Measurements from ENCODE around the gene DNAJC16.
"Not testable (repeated sequence)": the region's sequence is repeated elsewhere in the genome, so short reads cannot be mapped to it uniquely, and the experiment has no call there.

Gene DNAJC16

DNA sequence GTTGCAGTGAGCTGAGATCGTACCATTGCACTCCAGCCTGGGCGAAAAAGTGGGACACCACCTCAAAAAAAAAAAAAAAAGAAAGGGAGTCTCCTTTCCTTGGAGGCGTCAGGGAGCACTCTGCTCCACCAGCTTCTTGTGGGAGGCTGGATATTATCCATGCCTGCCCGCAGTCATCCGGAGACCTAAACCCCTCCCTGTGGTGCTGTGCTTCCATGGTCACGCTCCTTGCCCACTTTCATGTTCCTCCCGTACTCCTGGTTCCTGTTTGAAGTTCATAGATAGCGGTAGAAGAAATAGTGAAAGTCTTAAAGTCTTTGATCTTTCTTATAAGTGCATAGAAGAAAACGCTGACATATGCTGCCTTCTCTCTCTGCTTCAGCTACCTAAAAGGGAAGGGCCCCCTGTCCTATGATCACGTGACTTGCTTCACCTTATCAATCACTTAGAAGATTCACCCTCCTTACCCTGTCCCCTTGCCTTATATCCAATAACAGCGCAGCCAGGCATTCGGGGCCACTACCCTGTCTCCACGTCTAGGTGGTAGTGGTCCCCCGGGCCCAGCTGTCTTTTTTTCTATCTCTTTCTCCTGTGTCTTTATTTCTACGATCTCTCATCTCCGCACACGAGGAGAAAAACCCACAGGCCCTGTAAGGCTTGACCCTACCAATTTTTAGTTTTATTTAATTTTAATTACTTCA, 5.3 kb upstream of the DNAJC16 start:
- ATAC-seq, H3K27me3 Mint-ChIP-seq, H3K9me3 Mint-ChIP-seq, H3K4me3 Mint-ChIP-seq, H3K27ac Mint-ChIP-seq: not testable (repeated sequence)
- Mint-ChIP-seq H3K4me1 (peaks cover 50% of the 10 kb centered on the region), H3K36me3 (peaks cover 29% of the 10 kb centered on the region)

DNA sequence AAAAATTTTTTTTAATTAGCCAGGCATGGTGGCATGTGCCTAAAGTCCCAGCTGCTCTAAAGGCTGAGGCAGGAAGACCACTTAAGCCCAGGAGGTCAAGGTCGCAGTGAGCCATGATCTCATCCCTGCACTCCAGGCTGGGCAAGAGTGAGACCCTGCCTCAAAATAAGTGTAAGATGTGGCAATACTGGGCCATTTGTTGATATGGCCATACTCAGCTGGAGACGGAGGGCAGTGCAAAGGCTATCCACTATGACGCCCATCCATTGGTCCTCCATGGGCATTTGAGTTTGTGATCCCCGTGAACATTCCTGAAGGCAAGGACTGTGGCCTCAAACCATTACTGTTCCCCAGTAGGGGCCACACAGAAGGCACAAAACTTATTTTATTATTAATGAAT, 4.1 kb upstream of the DNAJC16 start:
- Mint-ChIP-seq H3K4me3 (no peak overlapping the region), H3K4me1 (peaks cover 46% of the 10 kb centered on the region), H3K36me3 (peaks cover 17% of the 10 kb centered on the region), H3K9me3 (no peaks in the 10 kb centered on the region), H3K27me3 (no peaks in the 10 kb centered on the region), H3K27ac (no peak overlapping the region)
- no peak for ATAC-seq

GRCh38 chr1:15523104-15524020, 3.3 kb upstream of the DNAJC16 start:
- ATAC-seq = no peak
- H3K4me1 Mint-ChIP-seq = peaks cover 53% of the 10 kb centered on the region

DNA sequence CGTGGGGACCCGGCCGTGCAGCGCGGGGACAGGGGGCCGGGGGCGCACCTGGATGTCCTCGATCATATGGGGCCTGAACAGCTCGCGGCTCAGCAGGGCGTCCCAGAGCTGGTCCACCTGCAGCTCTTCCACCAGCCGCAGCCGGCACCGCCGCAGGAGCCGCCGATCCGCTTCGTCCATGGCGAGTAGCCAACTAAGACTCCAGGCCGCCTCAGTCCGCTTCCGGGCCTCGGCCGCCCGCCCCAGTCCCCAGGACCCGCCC, 2.7 kb upstream of the DNAJC16 start, which contains the start of gene CASP9:
CASP9 (minus strand) TSS at position 195 of the 262 bp plus-strand sequence; CDS start at position 180, 15 bp downstream.
- peak within 1 kb of the TSS; percentile 85 for H3K4me3 Mint-ChIP-seq
- H3K9me3 Mint-ChIP-seq = no peaks in the 10 kb centered on the region
- no peak for ATAC-seq
- H3K36me3 Mint-ChIP-seq = peaks cover 6% of the 10 kb centered on the region
- H3K27ac Mint-ChIP-seq = peak within 1 kb of the TSS; percentile 92
- no peaks in the 10 kb centered on the region for H3K27me3 Mint-ChIP-seq
- peaks cover 53% of the 10 kb centered on the region for H3K4me1 Mint-ChIP-seq

More at GRCh38 chr1:15523104-15524020, 3.3 kb upstream of the DNAJC16 start:
- Mint-ChIP-seq H3K36me3 (peaks cover 9% of the 10 kb centered on the region), H3K9me3 (no peaks in the 10 kb centered on the region), H3K4me3 (peak overlapping the region; percentile 85), H3K27ac (peak overlapping the region; percentile 92), H3K27me3 (no peaks in the 10 kb centered on the region)

DNA sequence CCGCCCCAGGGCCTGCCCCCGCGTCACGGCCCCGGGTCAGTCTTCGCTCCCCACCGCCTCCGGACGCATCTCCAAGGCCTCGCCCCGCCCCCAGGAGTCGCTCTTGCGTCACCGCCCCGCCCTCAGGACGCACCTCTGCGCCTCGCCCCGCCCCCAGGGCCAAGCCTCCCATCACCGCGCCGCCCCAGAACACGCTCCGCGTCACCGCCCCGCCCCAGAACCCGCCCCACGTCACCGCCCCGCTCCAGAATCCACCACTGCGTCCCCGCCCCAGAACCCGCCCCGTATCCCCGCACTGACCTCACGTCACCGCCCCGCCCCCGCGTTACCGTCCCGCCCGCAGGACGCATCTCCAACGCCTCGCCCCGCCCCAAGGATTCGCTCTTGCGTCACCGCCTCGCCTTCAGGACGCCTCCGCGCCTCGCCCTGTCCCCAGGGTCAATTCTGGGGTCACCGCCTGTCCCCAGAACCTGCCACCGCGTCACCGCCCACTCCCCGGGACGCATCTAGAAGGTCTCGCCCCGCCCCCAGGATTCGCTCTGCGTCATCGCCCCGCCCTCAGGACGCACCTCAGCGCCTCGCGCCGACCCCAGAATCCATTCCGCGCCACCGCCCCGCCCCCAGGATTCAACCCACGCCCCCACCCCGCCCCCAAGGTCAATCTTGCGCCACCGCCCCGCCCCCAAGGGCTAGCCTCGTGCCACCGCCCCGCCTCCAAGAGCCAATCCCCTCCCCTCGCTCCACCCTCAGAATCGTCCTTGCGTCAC, 2.2 kb upstream of the DNAJC16 start:
- Mint-ChIP-seq H3K27me3 (no peaks in the 10 kb centered on the region), H3K4me3 (peak overlapping the region; percentile 85), H3K36me3 (peaks cover 3% of the 10 kb centered on the region), H3K4me1 (peaks cover 49% of the 10 kb centered on the region), H3K9me3 (no peaks in the 10 kb centered on the region), H3K27ac (peak overlapping the region; percentile 92)
- peak; percentile 80 for ATAC-seq

- ATAC-seq = peak; percentile 81
- no peaks in the 10 kb centered on the region for H3K9me3 Mint-ChIP-seq
- H3K4me1 Mint-ChIP-seq = peaks cover 46% of the 10 kb centered on the region
- peaks cover 2% of the 10 kb centered on the region for H3K36me3 Mint-ChIP-seq
- no peaks in the 10 kb centered on the region for H3K27me3 Mint-ChIP-seq
- peak overlapping the region; percentile 92 for H3K27ac Mint-ChIP-seq
- peak overlapping the region; percentile 85 for H3K4me3 Mint-ChIP-seq
These were observed 1.3 kb upstream of the DNAJC16 start for GRCh38 chr1:15525050-15526020.

GRCh38 chr1:15526021-15526489, 593 bp upstream of the DNAJC16 start:
- Mint-ChIP-seq H3K36me3 (peaks cover 9% of the 10 kb centered on the region), H3K9me3 (no peaks in the 10 kb centered on the region), H3K27ac (peak overlapping the region; percentile 92), H3K4me1 (peaks cover 51% of the 10 kb centered on the region), H3K27me3 (no peaks in the 10 kb centered on the region), H3K4me3 (peak overlapping the region; percentile 85)
- ATAC-seq = no peak

DNA sequence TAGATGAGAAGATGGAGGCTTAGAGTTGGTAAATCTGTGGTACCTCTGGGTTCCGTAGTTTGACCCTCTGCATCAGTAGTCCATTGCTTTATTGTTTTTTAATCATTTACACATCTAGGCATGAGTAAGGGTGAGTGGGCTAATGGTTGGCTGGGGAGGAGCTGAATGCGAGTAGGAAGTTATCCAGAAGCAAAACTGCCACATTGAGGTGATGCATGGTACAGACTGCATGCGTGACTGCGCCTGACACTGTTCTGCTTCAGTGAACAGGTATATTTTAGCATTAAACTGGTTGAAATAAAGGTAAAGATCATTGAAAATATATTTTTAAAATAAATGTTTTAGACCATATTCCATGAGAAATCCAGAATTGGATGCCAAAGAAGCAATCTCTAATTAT, 4.4 kb downstream of the DNAJC16 start:
- Mint-ChIP-seq H3K4me1 (peaks cover 39% of the 10 kb centered on the region), H3K9me3 (no peaks in the 10 kb centered on the region), H3K36me3 (peaks cover 30% of the 10 kb centered on the region), H3K27ac (no peak overlapping the region), H3K27me3 (no peaks in the 10 kb centered on the region), H3K4me3 (no peak overlapping the region)
- ATAC-seq = no peak

GRCh38 chr1:15531682-15532081, 5.0 kb downstream of the DNAJC16 start:
- Mint-ChIP-seq H3K27me3 (no peaks in the 10 kb centered on the region), H3K9me3 (no peaks in the 10 kb centered on the region), H3K4me1 (peaks cover 33% of the 10 kb centered on the region), H3K4me3 (no peak overlapping the region), H3K27ac (no peak overlapping the region), H3K36me3 (peaks cover 36% of the 10 kb centered on the region)
- no peak for ATAC-seq

DNA sequence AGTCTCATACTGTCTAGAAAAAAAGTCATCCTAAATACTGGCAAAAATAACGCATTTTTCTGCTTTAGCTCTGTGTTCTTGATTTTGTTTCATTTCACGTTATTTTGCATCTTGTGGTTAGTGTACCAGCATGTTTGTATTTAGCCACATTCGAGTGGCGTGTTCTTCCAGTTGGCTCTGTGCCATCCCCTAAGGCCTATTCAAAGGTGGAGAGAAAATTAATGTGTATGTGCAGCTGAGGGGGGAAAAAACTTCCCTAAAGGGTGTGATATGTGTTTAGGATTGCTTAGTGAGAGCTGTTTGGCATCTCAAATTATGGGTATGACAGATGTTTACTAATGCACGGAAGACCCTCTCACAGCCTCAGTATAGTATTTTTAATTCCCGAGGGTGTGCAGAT, 12.1 kb downstream of the DNAJC16 start:
- no peak overlapping the region for H3K27ac Mint-ChIP-seq
- no peaks in the 10 kb centered on the region for H3K9me3 Mint-ChIP-seq
- peaks cover 54% of the 10 kb centered on the region for H3K36me3 Mint-ChIP-seq
- ATAC-seq = no peak
- H3K4me1 Mint-ChIP-seq = no peaks in the 10 kb centered on the region
- H3K27me3 Mint-ChIP-seq = no peaks in the 10 kb centered on the region
- no peak overlapping the region for H3K4me3 Mint-ChIP-seq

DNA sequence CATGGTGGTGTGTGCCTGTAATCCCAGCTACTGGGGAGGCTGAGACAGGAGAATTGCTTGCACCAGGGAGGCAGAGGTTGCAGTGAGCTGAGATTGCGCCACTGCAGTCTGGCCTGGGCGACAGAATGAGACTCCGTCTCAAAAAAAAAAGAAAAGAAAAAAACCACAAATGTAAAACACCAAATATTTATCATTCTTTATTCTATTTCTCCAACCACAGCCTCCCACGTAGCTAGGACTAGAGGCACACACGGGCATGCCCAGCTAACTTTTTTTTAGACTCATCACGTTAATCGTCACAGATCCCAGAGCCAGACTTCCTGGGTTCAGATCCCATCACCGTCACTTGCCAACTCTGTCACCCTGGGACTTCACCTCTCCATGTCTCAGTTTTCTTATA, 13.5 kb downstream of the DNAJC16 start:
- Mint-ChIP-seq H3K36me3 (peaks cover 61% of the 10 kb centered on the region), H3K27me3 (no peaks in the 10 kb centered on the region), H3K9me3 (no peaks in the 10 kb centered on the region), H3K4me1 (no peaks in the 10 kb centered on the region), H3K4me3 (no peak overlapping the region), H3K27ac (no peak overlapping the region)
- ATAC-seq = no peak

- Mint-ChIP-seq H3K36me3 (peaks cover 60% of the 10 kb centered on the region), H3K4me1 (no peaks in the 10 kb centered on the region), H3K4me3 (no peak overlapping the region), H3K27me3 (no peaks in the 10 kb centered on the region), H3K27ac (no peak overlapping the region), H3K9me3 (no peaks in the 10 kb centered on the region)
- ATAC-seq = no peak
These were observed 14.7 kb downstream of the DNAJC16 start for GRCh38 chr1:15541231-15541792.

DNA sequence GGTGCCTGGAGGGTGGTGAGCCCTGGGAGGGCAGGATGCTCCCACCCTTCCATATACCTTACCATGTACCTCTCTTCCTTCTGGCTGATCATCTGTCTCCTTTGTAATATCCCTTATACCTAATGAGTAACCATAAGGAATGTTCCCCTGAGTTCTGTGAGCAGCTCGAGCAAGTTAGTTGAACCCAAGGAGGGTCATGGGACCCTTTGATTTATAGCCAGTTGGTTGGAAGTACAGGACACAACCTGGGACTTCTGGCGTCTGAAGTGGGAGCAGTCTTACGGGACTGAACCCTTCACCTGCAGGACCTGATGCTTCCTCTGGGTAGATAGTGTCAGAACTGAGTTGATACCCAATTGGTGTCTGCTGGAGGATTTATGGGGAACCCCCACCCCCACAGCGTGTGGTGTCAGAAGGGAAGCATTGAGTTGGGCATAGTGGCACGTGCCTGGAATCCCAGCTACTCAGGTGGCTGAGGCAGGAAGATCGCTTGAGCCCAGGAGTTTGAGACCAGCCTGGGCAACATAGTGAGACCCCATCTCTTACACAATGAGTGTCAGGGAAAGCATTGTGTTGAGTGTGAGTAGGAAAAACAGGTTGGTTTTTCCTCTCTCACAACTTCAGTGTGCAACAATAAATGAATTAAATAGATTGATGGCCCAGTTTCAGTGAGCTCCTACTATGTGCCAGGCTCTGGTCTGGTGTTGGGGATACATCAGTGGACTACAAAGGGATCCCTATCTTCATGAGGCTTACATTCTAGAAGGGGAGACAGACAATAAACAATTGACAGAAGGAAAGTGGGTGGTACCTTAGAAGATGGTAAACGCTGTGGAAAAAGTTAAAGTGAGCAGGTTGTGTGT, 16.0 kb downstream of the DNAJC16 start:
- Mint-ChIP-seq H3K9me3 (no peaks in the 10 kb centered on the region), H3K4me1 (no peaks in the 10 kb centered on the region), H3K27me3 (no peaks in the 10 kb centered on the region), H3K4me3 (no peak overlapping the region), H3K36me3 (peaks cover 58% of the 10 kb centered on the region), H3K27ac (no peak overlapping the region)
- ATAC-seq = no peak

Data from stimulated activated memory B cell treated with anti-CD40 and anti-IgM and Interleukin-4, amounts not matched to agents 10 μg/mL and 1 μg/mL and 100 μg/mL, for 72 hours (primary cell).